H1 (cell line): ENCODE results near the gene HARS1. TPM values are rescaled to one million over a fixed set of nuclear protein-coding genes. Genes with fewer than 3 reads are reported as not detected.

Experiments used
- polyA plus RNA-seq, 7 experiments: library from polyadenylated mRNA; depleted of rRNA in 3 of 7; stranded (reverse) in 5 of 7; unstranded in 2 of 7; fragments of >200 nt in 5 of 7; fragments of 200-250 nt in 2 of 7; gene quantifications; 1 replicate in 5 of 7; 2 replicates in 1 of 7; 4 replicates in 1 of 7; pipeline versions ENCODE4 v1.2.1 to v1.2.3, GENCODE V29; 2011 to 2013; ENCODE audit warnings: missing spikeins in 2 of 7, mixed read lengths in 2 of 7
- total RNA-seq: library from RNA; stranded (reverse); fragmentation: NEBNext Ultra II Directional; extraction: Animal tissue kit (Norgen Biotek cat#: 25700); gene quantifications from 2 replicates; pipeline ENCODE4 v1.2.1, GENCODE V29; 2021
- TF ChIP-seq, protein P1 (sequence below), 3 experiments: IDR thresholded peaks; 1 replicate in 2 of 3; 2 replicates in 1 of 3; pipeline versions ENCODE4 v1.5.1 to v1.6.1; 2011; ENCODE audit warnings: low read length in 3 of 3, mild to moderate bottlenecking in 3 of 3, inconsistent platforms in 2 of 3, low read depth in 1 of 3, moderate library complexity in 1 of 3; ENCODE audit not compliant: insufficient read depth in 1 of 3; ENCODE audit errors: control extremely low read depth in 1 of 3

HARS1 gene
- total and polyA plus RNA-seq, 2 of the 8 experiments (the other 6 are each of a cell fraction or from before 2014, with no cell fraction given) = 27.8 to 56.8 TPM

DNA sequence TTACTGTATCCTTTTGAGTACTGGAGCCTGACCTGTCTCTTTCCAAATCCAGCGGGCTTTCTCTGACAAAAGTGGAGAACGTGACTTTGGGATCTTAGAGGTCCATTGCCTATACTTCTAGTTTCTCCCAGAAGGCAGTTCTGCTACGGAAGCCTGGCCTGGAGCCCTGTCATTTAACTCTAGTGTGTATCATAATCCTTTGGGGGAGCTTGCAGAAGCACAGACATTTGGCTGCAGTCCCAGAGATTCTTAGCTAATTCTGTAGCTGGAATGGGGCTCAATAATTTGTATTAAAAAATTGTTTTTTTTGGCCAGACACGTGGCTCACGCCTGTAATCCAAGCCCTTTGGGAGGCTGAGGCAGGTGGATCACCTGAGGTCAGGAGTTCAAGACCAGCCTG is 3.1 kb upstream of the HARS1 start (continued):
- TF ChIP-seq, protein P1, sequence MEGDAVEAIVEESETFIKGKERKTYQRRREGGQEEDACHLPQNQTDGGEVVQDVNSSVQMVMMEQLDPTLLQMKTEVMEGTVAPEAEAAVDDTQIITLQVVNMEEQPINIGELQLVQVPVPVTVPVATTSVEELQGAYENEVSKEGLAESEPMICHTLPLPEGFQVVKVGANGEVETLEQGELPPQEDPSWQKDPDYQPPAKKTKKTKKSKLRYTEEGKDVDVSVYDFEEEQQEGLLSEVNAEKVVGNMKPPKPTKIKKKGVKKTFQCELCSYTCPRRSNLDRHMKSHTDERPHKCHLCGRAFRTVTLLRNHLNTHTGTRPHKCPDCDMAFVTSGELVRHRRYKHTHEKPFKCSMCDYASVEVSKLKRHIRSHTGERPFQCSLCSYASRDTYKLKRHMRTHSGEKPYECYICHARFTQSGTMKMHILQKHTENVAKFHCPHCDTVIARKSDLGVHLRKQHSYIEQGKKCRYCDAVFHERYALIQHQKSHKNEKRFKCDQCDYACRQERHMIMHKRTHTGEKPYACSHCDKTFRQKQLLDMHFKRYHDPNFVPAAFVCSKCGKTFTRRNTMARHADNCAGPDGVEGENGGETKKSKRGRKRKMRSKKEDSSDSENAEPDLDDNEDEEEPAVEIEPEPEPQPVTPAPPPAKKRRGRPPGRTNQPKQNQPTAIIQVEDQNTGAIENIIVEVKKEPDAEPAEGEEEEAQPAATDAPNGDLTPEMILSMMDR (IDR thresholded peaks at IDR 0.05; ENCODE audit: control extremely low read depth in 1 of 3, insufficient read depth in 1 of 3, low read depth in 1 of 3, low read length in 3 of 3) = no peak
